ENCODE results near the gene FABP3.

FABP3 gene

DNA sequence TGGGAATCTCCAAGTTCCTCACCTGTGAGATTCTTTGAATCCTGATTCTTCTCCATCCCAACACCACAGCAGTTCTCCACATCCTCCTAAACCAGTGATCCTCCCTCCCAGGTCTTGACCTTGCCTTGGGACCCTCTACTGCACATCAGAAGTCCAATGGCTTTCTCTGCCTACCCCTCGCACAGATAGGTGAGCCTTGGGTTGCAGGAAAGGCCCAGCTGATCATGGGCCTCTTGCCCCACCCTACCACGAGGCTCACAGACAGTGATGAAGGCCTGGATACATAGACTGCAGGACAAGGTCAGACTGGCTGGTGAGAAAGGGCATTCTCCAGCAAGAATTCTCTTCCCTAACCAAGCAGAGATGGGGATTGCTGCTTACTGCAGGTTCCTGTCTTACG is 825 bp downstream of the FABP3 start:
- no peak for DNase-seq (ENCODE audit: low read depth in 2 of 2)

DNA sequence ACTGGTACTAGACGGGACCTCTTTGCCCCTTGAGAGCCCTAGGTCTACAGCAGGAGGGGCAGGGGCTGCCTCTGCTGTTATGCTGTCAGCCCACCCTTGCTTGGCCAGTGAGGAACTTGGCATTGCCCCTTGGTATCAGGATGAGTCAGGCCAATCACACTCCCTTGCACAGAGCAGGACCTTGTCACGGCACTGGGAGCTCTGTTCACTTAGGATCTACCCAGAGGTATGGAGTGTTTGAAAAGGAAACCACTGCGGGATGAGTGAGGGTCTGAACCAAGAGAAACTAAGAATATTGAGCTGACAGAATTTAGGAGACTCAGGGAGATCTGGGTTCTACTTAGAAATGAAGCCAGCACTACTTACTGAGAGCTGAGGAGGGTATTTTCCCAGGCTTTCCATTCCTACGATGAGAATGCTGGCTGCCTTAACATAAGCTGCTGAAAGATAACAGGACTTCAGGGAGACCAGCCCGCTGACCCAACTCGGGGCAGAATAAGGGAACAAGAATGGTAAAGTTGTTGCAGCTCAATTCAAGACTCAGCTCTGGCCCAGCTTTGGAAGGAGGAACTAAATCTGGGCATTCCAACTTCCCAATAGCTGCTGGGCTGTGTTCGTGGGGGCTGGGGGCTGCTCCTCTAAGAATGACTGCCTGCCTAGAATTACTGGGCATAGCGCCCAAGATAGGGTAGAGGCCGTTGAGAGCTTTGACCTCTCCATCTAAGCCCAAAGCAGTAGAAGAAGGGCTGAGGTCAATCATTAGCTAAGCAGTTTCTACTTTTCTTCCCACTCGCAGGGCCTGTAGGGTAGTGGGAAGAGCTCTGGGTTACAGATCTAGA is 1.5 kb downstream of the FABP3 start:
- no peak for DNase-seq (ENCODE audit: low read depth in 2 of 2)

DNA sequence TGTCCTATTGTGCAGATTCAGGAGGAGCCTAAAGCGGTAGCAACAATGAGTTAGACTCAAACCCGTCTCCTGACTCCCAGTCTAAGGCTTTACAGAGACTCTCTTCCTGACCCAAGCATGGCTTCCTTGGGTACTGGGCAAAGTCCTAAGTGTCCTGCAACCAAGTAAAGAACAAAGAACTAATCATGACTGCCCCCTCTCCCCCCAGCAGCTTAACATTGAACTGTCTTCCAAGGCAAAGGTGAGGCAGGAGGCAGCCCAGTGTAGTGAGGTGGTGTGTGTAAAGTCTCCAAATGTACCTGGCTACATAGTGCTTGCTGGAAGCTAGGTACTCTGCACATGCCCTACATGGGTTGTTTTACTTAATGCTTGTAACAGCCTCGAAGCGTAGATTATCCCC is 2.3 kb downstream of the FABP3 start:
- DNase-seq (ENCODE audit: low read depth in 2 of 2) = no peak

DNA sequence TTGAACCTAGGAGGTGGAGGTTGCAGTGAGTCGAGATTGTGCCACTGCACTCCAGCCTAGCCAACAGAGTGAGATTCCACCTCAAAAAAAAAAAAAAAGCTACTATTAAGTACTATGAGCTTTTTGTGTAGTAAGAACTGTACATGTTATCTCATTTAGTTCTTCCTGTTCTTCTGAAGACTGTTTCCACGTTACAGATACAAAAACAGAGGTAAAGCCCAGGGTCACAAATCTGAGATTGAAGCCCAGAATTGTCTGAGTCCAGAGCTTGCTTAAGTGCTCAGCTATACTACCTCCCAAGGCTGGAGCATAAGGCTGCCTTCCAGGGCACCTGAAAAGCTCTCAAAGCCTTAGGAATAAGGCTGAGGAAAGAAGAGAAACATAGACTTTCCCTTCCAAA is 2.9 kb downstream of the FABP3 start:
- DNase-seq (ENCODE audit: low read depth in 2 of 2) = no peak

DNA sequence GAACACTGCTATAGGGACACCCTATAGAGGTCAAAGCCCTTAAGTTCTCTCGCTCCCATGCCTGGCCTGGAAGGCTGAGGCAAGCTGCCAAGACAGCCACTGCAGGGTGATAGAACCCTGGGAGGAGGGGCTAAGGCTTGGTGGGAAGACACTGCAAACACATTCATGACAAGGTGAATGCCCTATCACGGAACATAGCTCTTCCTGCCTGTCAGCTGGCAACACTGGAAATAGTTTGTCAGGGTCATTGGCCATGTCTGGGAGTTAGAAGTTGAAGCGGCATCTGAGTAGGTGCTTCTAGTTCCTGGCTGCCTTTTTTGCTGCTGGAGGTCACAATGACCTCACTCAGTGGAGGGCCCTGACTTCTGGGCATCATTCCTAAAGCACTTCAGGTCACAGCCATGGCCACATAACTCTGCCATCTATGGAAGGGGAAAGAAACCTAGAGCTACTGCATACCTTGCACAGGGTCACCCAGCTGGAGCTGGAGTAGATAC is 4.2 kb downstream of the FABP3 start:
- DNase-seq (ENCODE audit: low read depth in 2 of 2) = no peak

DNA sequence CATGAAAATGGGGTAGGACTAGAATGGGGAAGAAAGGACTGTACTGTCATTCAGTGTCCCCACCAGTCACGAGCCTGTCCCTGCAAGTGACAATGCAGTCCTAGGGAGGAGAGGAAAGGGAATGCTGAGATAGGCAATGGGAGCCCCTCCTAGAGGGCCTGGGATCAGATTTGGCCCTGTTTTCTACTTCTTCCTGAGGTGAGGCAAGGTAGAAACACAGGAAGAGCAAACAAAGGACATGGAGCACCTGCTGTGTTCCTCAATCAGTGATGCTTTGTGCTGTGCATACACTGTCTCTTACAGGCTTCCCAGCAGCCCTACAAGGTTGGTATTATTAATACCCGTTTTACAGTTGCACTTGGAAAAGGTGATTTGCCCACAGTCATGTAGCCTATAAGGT is 6.1 kb downstream of the FABP3 start:
- no peak for DNase-seq (ENCODE audit: low read depth in 2 of 2)

DNA sequence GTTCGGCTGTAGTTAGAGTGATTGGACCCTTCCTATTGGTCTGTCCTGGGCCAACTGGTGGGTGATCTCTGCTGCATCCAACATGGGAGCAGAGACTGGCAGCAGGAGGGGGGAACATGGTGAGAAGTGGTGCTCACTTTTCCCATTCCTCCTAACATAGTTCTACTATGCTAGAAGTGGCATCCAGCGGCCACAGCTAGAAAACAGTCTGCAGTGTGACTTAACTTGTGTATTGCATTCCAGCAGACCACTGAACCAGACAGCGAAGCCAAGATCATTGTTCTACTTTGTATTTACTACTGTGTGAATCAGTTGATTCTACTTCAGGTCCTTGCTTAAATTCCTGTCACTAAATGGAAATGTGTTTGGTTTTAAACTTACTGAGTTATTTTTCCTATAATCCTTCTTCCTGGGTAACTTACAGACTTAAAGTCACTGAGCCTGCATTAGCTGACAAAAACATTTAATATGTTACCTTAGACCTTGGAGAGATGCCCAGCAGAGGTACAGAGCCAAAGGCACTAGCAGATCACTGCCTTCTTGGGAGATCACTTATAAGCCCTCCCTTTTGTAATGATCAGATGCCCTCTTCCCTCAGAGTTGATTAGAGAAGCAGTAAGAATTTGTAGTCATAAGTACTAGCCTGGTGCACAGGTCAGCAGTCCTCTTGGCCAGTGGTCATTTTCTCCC is 8.2 kb downstream of the FABP3 start:
- DNase-seq (ENCODE audit: low read depth in 2 of 2) = no peak

DNA sequence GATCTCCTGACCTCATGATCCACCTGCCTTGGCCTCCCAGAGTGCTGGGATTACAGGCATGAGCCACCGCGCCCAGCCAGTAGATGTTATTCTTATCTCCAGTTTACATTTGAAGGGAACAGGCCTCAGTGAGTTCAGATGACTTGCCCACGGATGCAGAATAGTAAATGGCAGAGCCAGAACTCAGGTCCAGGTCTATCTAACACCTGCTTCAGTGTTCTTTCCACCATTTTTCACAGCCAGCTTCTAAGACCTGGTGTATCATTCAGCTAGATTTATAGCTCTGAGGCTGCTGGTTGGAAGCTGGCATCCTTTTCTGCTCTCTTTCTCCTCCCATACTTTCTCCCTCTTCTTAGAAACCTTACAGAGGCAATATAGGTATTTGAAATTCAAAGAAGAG is 10.8 kb downstream of the FABP3 start:
- DNase-seq (ENCODE audit: low read depth in 2 of 2) = no peak

DNA sequence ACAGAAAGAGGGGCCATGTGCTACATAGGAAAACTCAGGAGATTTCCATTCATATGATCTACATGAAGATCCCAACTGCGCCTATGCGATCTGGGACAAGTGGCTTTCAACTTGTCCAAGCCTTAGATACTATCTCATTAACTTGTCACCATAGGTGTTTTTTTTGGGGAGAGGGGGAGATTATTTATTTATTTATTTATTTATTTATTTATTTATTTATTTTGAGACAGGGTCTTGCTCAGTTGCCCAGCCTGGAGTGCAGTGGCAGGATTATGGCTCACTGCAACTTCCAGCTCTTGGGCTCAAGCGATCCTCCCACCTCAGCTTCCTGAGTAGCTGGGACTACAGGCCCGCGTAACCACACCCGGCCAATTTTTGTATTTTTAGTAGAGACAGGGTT is 11.3 kb downstream of the FABP3 start:
- no peak for DNase-seq (ENCODE audit: low read depth in 2 of 2)

DNA sequence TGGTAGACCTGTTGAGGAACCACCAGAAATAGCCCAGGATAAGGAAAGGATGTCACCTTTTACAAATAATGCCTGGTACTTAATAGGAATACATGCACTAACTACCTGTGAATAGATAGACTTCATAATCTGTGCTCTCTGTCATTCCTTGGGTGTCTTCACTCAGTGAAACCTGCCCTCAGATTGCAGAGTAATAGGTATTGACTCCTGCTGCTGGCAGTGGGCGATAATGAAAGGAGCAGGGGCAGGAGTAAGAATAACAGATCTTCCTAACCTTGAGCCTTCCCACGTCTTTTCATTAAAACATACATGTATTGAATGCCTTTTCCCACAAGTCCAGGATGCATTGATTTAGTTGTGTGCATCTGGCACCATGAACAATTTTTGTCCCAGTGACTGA is 16.4 kb downstream of the FABP3 start:
- DNase-seq (ENCODE audit: low read depth in 2 of 2) = no peak

DNA sequence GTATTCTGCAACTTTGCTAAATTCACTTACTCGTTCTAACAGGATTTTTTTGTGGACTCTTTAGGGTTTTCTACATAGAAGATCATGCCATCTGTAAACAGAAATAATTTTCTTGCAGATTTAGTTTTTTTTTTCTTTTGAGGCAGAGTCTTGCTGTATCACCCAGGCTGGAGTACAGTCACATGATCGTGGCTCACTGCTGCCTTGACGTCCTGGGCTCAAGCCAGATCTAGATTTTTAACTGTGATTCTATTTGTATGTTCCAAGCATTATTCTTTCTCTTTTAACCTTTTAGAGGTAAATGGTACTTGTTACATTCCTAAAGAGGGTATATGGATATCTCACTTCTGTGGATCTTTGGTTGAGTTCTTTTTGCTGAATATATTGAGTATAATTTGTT is 18.6 kb downstream of the FABP3 start:
- no peak for DNase-seq (ENCODE audit: low read depth in 2 of 2)

DNA sequence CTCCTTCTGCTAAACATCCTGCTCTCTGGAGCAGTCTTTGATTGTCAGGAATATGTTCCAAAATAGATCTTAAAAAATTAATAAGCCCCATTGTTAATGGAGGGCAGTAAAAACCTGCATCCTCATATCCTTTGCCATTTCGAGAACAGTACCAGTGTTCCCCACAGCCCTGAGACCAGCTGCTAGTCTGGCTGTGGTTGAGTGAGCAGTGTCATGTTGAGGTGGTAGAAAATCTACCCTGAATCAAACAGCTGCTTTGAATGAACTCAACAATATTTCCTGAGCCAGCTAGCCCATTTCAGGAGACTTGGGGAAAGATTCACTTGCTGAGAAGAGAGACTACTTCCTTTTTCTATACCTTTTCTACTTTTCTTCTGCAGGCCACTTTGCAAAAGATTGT is 24.4 kb downstream of the FABP3 start:
- no peak for DNase-seq (ENCODE audit: low read depth in 2 of 2)

DNA sequence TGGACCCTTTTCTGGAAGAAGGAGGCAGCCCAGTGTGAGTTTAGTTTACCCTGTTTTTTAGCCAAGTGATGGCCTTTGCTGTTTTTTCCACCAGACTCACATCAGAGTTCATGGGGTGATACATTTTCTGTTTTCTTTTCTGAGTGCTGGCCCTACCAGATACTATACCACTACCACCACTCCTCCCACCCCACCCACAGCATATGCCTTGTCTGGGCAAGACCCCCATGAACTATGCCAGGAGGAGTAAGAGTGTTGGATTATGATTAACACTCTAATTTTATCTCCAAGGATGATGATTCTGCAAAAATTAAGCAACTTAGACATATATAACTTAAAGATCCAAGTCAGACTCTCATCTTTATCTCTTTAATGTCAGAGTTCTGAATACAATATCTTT is 26.1 kb downstream of the FABP3 start:
- no peak for DNase-seq (ENCODE audit: low read depth in 2 of 2)

DNA sequence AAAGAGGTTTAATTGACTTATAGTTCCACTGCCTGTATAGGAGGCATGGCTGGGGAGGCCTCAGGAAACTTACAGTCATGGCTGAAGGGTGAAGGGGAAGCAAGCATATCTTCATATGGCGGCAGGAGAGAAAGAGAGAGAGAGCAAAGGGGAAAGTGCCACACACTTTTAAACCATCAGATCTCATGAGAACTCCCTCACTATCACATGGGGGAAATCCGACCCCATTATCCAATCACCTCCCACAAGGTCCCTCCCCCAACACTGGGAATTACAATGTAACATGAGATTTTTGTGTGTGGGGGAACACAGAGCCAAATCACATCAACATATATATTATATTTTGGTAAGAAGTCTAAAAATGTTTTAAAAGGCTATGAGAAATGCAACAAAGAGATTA is 27.2 kb downstream of the FABP3 start:
- no peak for DNase-seq (ENCODE audit: low read depth in 2 of 2)

DNA sequence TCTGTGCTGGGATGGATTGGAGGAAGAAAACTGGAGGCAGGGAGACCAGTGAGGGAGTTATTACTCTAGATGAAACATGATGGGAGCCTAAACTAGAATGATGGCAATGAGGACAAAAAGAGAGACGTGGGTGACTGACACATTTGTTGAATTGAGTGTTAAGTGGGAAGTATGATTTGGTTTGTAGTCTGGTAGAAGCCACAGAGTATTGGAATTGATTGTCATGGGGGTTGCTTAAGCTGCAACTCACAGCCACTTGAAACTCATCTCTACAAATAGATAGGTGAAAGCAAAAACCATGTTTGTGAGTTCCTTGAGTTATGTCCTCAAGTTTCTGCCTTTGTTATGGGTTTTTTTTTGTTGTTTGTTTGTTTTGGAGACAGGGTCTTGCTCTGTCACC is 28.4 kb downstream of the FABP3 start:
- DNase-seq (ENCODE audit: low read depth in 2 of 2) = no peak

DNA sequence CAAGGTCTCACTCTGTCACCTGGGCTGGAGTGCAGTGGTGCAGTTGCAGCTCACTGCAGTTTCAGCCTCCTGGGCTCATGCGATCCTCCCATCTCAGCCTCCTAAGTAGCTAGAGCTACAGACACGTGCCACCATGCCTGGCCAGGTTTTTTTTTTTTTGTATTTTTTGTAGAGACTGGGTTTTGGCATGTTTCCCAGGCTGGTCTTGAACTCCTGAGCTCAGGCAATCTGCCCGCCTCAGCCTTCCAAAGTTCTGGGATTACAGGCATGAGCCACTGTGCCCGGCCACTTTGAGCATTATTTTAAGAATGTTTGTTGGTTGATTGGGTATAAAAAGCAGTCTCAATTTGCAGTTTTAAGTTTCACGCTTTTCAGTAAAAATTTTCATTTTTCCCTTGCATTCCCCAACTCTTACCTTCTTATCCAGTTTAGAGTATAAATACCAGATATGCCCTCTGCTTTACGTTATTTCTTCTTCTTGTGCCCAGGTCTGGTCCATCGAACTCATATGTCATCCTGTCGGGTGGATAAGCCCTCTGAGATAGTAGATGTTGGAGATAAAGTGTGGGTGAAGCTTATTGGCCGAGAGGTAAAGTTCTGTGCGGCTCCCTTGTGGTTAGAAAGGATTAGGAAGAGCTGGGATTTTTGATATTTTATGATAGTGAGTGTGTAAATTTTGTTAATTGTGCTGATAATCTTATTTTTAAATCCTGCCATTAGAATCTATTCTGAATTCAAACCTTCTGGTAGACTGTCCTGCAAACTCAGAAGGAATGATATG is 36.0 kb downstream of the FABP3 start:
- no peak for DNase-seq (ENCODE audit: low read depth in 2 of 2)

DNA sequence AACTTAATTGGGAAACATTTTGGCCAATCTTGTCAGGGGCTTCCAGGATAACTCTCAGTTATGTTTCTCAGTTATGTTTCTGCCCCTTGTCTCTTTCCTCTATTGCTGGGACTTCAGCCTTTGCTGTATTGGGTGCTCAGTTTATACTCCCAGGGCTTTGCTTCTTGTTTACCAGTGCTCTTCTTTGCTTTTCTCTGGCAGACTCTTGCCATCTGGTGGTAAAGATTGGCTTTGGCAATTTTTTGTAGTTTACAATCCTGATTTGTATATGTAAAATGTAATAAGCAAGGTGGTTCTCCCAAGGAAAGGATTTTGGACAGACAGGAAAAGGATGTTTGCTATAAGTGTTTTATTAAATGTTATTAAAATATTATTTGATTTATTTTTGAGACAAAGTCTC is 37.9 kb downstream of the FABP3 start:
- no peak for DNase-seq (ENCODE audit: low read depth in 2 of 2)

DNA sequence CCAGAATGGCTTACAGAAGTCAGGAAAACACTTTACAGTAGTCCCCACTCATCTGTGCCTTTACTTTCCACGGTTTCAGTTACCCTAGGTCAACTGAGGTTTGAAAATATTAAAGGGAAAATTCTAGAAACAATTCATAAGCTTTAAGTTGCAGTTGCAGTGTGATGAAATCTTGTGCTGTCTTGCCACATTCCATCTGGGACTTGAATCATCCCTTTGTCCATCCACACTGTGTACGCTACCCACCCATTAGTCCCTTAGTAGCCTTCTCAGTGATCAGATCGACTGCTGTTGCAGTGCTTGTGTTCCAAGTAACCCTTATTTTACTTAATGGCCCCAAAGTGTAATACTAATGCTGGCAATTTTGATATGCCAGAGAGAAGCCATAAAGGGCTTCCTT is 45.5 kb downstream of the FABP3 start:
- no peak for DNase-seq (ENCODE audit: low read depth in 2 of 2)

DNA sequence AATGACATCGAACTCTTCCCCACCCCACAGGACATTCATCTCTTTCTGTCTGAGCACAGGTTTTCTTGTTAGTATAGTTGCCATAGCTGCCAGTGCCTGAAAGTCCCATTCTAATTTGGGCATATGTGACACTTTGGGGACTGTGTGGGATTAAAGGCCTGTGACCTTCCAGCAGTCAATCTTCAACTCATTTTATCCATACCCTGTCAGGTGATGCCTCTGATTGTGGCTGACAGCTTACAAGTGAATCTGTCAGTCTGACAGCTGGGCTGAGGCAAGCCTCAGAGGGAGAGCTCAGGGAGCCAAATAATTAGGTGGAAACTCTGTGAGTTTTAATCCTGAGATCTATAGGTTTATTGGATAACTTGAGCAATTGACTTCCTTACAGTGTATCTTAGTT is 46.4 kb downstream of the FABP3 start:
- DNase-seq (ENCODE audit: low read depth in 2 of 2) = no peak

DNA sequence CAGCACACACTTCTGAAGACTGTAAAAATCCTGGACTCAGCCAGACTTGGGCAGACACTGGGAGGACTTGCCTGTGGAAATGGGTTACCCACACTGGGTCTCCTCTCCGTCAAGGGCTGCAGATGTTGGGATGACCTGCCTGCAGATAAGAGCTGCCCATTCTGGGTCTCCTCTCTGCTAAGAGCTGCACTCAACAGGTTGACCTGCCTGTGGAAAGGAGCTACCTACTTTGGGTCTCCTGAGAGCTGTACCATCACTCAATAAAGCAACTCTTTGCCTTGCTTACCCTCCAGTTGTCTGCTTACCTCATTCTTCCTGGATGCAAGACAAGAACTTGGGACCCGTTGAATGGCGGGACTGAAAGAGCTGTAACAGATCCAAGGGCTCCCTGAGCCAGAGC is 47.9 kb downstream of the FABP3 start:
- no peak for DNase-seq (ENCODE audit: low read depth in 2 of 2)

DNA sequence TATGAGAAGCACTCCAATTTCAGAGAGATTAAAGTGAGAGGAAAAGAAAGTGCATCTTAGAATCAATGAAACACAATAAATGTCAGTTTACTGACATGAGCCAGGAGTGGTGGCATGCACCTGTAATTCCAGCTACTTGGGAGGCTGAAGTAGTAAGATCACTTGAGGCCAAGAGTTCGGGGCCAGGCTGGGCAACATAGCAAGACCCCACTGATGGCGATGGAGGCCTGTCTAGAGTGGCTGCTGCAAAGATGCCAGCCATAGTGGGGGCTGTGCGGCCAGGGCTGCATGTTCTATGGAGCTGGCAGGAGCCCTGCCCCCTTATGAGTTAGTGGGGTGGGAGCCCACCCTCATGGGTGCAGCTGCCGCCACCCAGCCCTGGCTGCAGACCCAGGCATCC is 48.8 kb downstream of the FABP3 start:
- no peak for DNase-seq (ENCODE audit: low read depth in 2 of 2)

DNA sequence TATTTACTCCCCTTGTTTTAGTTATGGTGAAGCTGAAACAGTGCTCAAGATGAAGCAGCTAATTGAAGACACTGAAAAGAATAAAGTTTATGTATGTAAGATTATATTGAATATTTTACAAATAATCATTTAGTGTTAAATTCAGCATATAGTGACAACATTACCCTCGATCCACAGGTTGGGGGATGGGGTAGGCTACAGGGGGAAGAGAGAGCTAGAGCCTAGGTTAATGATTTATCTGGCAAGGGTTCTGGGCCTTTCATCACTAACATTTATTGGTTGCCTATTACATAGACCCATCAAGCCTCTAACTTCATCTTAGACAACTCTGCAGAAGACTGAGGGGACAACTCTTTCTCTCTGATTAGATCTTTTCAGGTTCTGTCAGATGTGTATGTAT is 54.7 kb downstream of the FABP3 start:
- no peak for DNase-seq (ENCODE audit: low read depth in 2 of 2)

DNA sequence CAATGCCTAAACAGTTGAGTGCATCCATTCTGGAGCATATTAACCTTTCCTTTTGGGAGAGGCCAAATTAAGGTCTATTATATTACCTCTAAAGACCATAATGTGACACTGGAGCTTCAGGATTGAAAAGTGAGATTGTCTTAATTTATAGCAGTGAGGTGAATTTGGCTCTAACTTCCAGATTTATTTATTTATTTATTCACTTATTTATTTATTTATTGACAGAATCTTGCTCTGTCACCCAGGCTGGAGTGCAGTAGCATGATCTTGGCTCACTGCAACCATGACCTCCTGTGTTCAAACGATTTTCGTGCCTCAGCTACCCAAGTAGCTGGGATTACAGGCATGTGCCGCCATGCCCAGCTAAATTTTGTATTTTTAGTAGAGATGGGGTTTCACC is 57.0 kb downstream of the FABP3 start:
- DNase-seq (ENCODE audit: low read depth in 2 of 2) = no peak

Measured in stimulated activated CD8-positive, alpha-beta memory T cell treated with anti-CD3 and anti-CD28 coated beads, Interleukin-7, amount 100 ng/mL, for 4 hours (primary cell).